ENCODE data around the gene ZNF620. TPM values are rescaled to one million over a fixed set of nuclear protein-coding genes. Genes with fewer than 3 reads are reported as not detected.
"Not testable (repeated sequence)": the region's sequence is repeated elsewhere in the genome, so short reads cannot be mapped to it uniquely, and the experiment has no call there.

Gene ZNF620
- total RNA-seq, 1 donor from 2014 or later, result 2.4 TPM

GRCh38 chr3:40502034-40502433, 3.8 kb upstream of the ZNF620 start:
- no peak for DNase-seq (ENCODE audit: low spot score)

GRCh38 chr3:40504636-40505430, 1.0 kb upstream of the ZNF620 start:
- DNase-seq (ENCODE audit: low spot score), result peak; percentile 57

- no peak for DNase-seq (ENCODE audit: low spot score)
Observed at GRCh38 chr3:40511031-40511718, 5.3 kb downstream of the ZNF620 start.

- DNase-seq (ENCODE audit: low spot score), result peak; percentile 66
Observed at GRCh38 chr3:40516201-40516600, 10.4 kb downstream of the ZNF620 start.

- DNase-seq (ENCODE audit: low spot score), result no peak
Observed at GRCh38 chr3:40518067-40518466, 12.2 kb downstream of the ZNF620 start.

- DNase-seq (ENCODE audit: low spot score), result no peak
Observed at GRCh38 chr3:40518848-40519247, 13.0 kb downstream of the ZNF620 start.

- no peak for DNase-seq (ENCODE audit: low spot score)
Observed at GRCh38 chr3:40521254-40521653, 15.4 kb downstream of the ZNF620 start.

GRCh38 chr3:40523781-40524180, 17.9 kb downstream of the ZNF620 start:
- no peak for DNase-seq (ENCODE audit: low spot score)

- peak; percentile 47 for DNase-seq (ENCODE audit: low spot score)
Observed at GRCh38 chr3:40524222-40524567, 18.4 kb downstream of the ZNF620 start.

GRCh38 chr3:40524568-40525285, 18.9 kb downstream of the ZNF620 start, which contains the start of gene ZNF621:
Gene ZNF621 (plus strand): TSS chr3:40524960. CDS start chr3:40525841, 881 bp downstream.
- peak; percentile 85 for DNase-seq (ENCODE audit: low spot score)

- DNase-seq (ENCODE audit: low spot score), result no peak
Observed at GRCh38 chr3:40528426-40528825, 22.6 kb downstream of the ZNF620 start.

- DNase-seq (ENCODE audit: low spot score), result no peak
Observed at GRCh38 chr3:40532252-40532651, 26.4 kb downstream of the ZNF620 start.

GRCh38 chr3:40534283-40534682, 28.4 kb downstream of the ZNF620 start:
- DNase-seq (ENCODE audit: low spot score), result no peak

GRCh38 chr3:40546816-40547215, 41.0 kb downstream of the ZNF620 start:
- DNase-seq (ENCODE audit: low spot score), result peak; percentile 98

- DNase-seq (ENCODE audit: low spot score), result no peak
Observed at GRCh38 chr3:40550167-40550566, 44.3 kb downstream of the ZNF620 start.

- no peak for DNase-seq (ENCODE audit: low spot score)
Observed at GRCh38 chr3:40557575-40558161, 51.8 kb downstream of the ZNF620 start.

GRCh38 chr3:40562482-40562881, 56.6 kb downstream of the ZNF620 start:
- DNase-seq (ENCODE audit: low spot score), result not testable (repeated sequence)

GRCh38 chr3:40565629-40566028, 59.8 kb downstream of the ZNF620 start:
- DNase-seq (ENCODE audit: low spot score), result not testable (repeated sequence)

- no peak for DNase-seq (ENCODE audit: low spot score)
Observed at GRCh38 chr3:40566694-40567093, 60.9 kb downstream of the ZNF620 start.

All from umbilical cord (tissue), 2 donors.